ENCODE data around the gene RIMBP2.

RIMBP2 gene

DNA sequence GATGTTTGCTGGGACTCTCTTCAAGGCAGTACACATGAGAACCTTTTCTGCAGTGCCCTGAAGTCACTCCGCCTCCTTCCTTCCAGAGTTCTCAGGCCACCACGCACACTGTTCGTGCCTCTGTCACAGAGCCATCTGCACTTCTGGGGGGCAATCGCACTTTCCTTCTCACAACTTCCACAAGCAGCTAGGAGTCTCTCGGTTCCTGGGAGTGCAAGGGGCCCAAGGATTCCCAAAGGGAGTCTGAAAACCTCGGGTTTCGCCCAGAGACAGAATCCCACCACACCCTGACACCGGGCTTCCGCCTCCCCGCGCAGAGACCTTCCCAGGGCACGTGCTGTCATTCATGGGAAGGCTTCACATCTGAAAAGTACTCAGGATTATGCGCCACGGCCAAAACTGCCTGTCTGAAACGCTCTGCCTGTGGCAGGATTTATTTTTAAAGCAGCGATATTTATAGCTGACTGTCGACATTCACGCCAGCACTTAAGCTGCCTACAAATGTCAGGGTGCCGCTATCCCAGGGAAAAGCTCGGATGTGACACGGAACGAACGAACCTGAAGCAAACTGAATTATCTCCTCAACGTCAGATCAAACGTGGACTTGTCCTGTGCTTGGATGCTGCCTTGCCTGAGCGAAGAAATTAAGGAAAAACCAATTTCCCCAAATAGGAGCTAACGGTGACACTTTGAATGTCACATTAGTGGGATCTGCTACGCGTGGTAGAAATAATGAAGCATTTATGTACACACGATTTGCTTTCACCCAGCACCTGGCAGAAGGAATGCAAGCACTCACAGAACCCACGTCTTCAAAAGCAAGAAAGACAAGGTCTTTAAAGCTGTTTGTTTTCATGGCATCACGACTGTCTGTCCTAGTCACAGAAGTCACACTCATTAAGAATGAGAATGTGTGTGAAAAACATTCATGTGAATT, 224.4 kb downstream of the RIMBP2 start:
- intact Hi-C loops (cut with DNase I): no loop called here
- peak in 31 of 42 donors; percentile 4 to 68 (median 30) for DNase-seq

DNA sequence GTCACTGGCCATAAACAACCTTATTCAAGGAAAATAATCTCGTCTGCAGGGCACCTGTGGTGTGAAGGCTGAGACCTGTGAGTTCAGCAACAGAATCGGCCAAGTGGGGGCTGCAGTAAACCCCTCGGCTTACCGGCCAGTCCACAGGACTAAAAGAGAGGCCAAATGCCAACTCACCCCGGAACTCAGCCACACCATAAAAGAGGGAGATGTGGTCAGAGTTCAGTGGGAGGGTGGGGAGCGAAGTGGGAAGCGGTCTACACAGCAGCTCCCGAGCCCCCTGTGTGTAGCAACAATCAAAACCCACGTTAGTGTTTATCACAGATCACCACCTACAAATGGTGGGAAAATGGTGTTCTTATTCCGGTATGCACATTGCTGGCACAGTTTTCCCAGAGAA, 225.4 kb downstream of the RIMBP2 start:
- no peak for DNase-seq
- intact Hi-C loops (cut with DNase I): no loop called here

- no peak for DNase-seq
- intact Hi-C loops (cut with DNase I): no loop called here
These were observed 226.8 kb downstream of the RIMBP2 start for GRCh38 chr12:130489293-130489692.

GRCh38 chr12:130488358-130488710, 227.8 kb downstream of the RIMBP2 start:
- intact Hi-C loops (cut with DNase I): no loop called here
- DNase-seq: no peak

DNA sequence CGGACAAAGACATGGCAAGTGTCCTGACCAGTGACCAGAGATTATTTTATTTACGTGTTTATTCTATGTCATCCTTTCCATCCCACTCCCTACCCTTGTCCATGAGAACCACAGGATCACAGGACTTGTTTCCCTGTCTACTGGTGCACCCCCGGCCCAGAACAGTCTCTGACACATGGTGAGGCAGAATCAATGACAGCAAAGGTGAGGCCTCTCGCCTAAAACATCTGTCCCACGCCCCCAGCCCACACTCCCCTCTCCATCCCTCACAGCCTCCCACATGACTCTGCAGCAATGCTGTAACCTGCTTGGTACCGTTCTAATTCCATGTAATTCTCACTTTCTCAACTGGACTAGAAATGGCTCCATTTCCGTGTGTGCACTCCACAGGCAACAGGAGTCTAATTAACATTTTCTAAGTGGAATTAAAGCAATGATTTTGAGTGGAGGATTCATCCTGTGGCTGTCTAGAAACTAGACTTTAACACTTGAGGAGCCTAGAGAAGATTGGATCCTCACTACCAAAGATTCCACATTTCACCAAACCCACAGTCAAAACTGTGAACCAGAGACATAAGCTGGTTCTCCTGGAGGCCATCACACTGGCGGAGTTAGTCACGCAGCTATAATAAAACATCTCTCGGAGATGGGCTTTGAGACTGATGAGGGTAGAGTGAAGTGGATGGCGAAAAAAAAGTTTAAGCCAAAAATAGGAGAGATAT, 228.3 kb downstream of the RIMBP2 start:
- DNase-seq: no peak
- intact Hi-C loops (cut with DNase I): no loop called here

GRCh38 chr12:130486891-130487416, 229.1 kb downstream of the RIMBP2 start:
- intact Hi-C loops (cut with DNase I): no loop called here
- DNase-seq: no peak

GRCh38 chr12:130486146-130486435, 230.0 kb downstream of the RIMBP2 start:
- no peak for DNase-seq
- intact Hi-C loops (cut with DNase I): no loop called here

GRCh38 chr12:130485291-130486145, 230.6 kb downstream of the RIMBP2 start:
- no peak for DNase-seq
- intact Hi-C loops (cut with DNase I): no loop called here

DNA sequence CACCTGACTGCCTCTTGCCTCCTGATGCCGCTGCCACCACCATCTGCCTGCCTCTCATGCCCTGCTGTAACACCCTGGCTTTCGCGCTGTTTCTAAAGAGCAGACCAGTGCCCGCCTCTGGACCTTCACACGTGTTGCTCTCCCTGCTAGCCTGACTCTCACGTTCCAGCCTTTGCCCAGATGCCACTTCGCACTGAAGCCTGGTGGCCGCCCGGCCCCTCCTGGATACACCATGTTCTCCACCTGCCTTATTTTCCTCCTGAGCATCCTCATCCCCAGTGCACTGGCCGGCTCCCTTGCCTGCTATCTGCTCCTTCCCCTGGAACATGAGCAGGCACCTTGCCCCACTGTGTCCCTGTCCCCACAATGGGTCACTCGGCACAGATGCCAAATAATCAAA, 231.9 kb downstream of the RIMBP2 start:
- intact Hi-C loops (cut with DNase I): no loop called here
- no peak for DNase-seq

GRCh38 chr12:130483616-130484180, 232.4 kb downstream of the RIMBP2 start:
- intact Hi-C loops (cut with DNase I): no loop called here
- DNase-seq: no peak

DNA sequence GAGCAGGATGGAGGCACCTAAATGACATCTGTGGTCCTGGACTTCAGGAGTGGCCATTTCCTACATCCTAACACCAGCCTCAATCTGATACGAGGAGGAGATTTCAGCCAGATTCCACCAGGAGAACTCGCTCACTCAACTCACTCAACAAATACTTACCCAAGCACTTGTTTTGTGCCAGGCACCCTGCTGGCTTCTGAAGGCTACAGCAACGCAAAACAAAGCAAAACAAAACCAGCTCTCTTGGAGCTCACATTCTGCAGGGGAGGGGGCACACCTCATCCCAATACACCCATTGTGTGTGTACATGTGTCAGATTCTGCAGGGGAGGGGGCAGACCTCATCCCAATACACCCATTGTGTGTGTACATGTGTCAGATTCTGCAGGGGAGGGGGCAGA, 233.7 kb downstream of the RIMBP2 start:
- DNase-seq: no peak
- intact Hi-C loops (cut with DNase I): no loop called here

GRCh38 chr12:130481392-130481879, 234.7 kb downstream of the RIMBP2 start:
- no peak for DNase-seq
- intact Hi-C loops (cut with DNase I): no loop called here

GRCh38 chr12:130480887-130481286, 235.2 kb downstream of the RIMBP2 start:
- intact Hi-C loops (cut with DNase I): no loop called here
- DNase-seq: no peak

GRCh38 chr12:130480231-130480630, 235.9 kb downstream of the RIMBP2 start:
- no peak for DNase-seq
- intact Hi-C loops (cut with DNase I): no loop called here

- intact Hi-C loops (cut with DNase I): no loop called here
- no peak for DNase-seq
These were observed 236.5 kb downstream of the RIMBP2 start for GRCh38 chr12:130479401-130480125.

DNA sequence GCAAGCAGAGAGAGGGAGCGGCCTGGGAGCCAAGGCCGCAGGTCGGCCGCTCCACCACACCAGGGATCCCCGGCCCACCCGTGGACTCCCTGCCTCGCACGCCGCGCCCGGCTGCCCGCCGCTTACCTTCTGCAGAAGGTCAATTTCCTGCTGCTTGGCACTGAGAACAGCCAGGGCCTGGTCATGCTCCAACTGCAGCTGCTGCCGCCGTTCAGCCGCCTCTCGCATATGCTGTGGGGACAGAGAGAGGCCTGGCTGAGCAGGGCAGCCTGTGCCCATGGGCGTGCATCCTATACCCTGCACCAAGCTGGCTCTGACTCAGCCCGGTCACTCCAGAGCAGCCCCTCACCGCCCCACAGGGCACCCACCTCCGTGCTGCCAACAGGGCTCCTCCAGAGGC, 237.3 kb downstream of the RIMBP2 start:
- DNase-seq: no peak
- intact Hi-C loops (cut with DNase I): no loop called here

- no peak for DNase-seq
- intact Hi-C loops (cut with DNase I): no loop called here
These were observed 238.4 kb downstream of the RIMBP2 start for GRCh38 chr12:130477701-130478100.

- intact Hi-C loops (cut with DNase I): no loop called here
- no peak for DNase-seq
These were observed 238.8 kb downstream of the RIMBP2 start for GRCh38 chr12:130477266-130477665.
